ENCODE data around the gene OXER1. TPM values are rescaled to one million over a fixed set of nuclear protein-coding genes. Genes with fewer than 3 reads are reported as not detected.

The OXER1 gene
- total RNA-seq, 1 donor = 1.3 TPM

GRCh38 chr2:42713920-42714319 is 50.0 kb downstream of the OXER1 start:
- no peak for DNase-seq (ENCODE audit: low read depth in 2 of 3, low spot score in 2 of 3)

- no peak for DNase-seq (ENCODE audit: low read depth in 2 of 3, low spot score in 2 of 3)
These were observed 51.0 kb downstream of the OXER1 start for GRCh38 chr2:42712934-42713333.

Small RNA genes within 50 kb of the gene (small RNA-seq; reads per million reads assigned to genes)
- gene RNU6-137P = not detected

Other genes with a start within 250 kb of the OXER1 start
- 3.5 TPM for gene MTA3, start 195.5 kb downstream of the OXER1 start, total RNA-seq
- gene HAAO, start 28.4 kb upstream of the OXER1 start, total RNA-seq = 21.5 TPM